AG10803 (cell line): ENCODE results near the gene TECPR1.

Experiments used
- DNase-seq: peaks from one replicate; pipeline ENCODE4 v3.0.0; 2010; ENCODE audit warnings: low read depth
- H3K4me3 ChIP-seq: 2 replicates; pipeline ENCODE4 v1.5.1; 2011; ENCODE audit warnings: mild to moderate bottlenecking, low read length, control low read depth
- TF ChIP-seq, protein P1 (sequence below): conservative IDR thresholded peaks from 2 replicates; pipeline ENCODE4 v1.5.1; 2011; ENCODE audit warnings: mild to moderate bottlenecking, low read length, control low read depth, inconsistent platforms

Gene TECPR1

DNA sequence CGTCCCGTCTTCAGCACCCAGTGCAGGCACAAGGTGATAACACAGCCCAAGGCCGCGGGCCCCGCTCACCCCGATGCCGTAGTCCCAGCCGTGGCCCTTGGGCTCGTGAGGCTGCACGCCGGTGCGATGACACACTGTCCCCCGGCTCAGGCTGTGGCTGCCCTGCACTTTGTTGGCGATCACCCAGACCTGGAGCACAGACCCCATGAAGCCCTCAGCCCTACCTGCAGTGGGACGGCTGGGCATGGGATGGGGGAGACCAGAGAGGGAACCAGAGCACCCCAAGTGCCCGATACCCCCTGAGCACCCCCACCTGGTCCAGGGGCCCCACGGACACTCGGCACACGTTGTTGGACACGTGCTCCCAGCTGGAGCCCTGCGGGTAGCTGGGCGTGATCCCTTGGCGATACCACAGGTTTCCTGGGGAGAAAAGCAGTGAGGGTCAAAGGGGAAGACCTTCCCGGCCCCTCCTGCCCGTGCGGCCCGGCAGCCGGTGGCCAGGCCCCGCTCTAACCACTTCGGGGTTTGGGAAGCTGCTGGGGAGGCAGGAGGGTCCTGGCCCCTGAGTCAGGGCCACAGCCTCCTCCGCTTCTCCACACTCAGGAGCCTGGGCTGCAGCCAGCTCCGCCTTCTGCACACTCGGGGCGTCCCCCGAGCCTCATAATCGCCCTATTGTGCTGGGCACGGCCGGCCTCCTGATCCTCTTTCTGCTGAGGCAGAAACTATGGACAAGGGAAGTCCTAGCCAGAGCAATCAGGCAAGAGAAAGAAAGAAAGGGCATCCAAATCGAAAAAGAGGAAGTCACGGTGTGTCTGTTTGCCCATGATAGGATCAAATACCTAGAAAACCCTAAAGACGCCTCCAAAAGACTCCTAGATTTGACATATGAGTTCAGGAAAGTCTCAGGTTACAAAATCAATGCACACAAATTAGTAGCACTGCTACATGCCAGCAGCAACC, 34.1 kb downstream of the TECPR1 start:
- no peak overlapping the region for H3K4me3 ChIP-seq
- TF ChIP-seq, protein P1, sequence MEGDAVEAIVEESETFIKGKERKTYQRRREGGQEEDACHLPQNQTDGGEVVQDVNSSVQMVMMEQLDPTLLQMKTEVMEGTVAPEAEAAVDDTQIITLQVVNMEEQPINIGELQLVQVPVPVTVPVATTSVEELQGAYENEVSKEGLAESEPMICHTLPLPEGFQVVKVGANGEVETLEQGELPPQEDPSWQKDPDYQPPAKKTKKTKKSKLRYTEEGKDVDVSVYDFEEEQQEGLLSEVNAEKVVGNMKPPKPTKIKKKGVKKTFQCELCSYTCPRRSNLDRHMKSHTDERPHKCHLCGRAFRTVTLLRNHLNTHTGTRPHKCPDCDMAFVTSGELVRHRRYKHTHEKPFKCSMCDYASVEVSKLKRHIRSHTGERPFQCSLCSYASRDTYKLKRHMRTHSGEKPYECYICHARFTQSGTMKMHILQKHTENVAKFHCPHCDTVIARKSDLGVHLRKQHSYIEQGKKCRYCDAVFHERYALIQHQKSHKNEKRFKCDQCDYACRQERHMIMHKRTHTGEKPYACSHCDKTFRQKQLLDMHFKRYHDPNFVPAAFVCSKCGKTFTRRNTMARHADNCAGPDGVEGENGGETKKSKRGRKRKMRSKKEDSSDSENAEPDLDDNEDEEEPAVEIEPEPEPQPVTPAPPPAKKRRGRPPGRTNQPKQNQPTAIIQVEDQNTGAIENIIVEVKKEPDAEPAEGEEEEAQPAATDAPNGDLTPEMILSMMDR, result no peak
- no peak for DNase-seq

DNA sequence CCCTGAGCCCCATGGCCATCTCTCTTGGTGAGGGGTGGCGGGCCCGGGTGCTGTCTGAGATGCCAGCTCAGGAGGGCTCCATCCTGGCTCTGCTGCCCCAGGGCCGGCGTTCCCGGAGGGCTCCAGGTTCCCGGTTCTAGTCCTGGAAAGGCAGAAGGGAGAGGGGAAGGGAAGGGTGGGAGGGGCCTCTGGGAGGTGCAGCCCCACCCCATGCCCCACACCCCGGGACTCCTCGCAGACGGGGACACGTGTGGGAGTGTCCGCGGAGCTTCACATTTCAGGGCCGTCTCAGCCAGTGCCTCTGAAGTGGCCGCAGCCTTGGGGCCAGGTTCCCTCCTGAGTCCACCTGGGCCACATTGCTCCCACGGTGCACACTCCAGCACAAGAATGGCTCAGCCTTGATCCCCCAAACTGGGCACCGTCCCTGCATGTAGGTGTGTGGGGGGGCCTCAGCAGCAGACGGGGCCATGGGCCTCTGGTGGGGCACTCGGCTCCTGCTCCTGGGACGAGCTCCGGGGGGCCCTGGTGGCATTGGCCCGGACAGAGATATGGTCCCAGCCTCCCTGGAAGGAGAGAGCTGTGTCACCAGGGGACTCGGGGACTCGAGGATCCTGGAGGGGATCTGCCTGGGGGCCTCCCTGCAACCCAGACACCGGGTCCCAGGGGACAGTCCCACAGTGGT, 35.0 kb downstream of the TECPR1 start:
- no peak overlapping the region for H3K4me3 ChIP-seq
- no peak for DNase-seq
- TF ChIP-seq, protein P1, result no peak

DNA sequence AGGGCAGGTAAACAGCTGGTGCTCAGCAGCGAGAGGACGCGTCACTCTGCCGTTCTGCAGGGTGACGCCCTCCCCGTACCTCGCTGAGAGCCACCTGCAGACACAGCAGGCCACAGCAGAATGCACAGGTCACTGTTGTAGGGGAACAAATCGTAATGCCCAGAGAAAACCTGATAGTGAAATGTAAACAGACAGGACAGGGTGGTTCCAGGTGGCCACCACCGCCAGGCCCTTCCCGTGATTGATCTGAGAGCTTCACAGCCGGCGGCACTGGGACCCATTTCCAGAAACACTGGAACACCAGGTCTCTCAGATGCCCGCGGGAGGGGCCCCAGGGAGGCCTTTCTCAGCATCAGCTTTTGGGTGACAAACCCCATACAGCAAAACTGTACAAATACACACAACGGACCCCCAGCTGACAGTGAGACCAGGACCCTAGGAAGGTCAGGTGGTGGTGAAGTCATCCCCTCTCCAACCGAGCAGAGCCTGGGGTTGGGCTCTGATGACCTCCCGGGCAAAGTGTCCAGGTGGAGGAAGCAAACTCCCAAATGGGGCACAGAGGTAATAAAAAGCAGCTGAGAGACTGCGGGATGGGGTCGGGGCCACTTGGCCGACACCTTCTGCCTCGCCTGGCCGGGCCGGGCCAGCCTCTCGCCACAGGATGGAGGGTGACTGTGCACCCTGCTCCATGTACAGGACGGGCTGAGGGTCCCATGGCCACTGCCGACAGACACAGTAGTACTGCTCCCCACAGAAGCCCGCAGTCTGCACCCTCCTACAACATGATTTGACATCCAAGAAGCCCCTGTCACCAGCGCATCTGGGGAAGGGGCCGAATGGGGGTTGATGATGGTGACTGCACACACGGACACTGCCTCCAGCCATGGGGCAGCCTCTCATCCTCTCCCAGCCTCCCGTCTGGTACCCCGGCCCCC, 36.2 kb downstream of the TECPR1 start:
- DNase-seq, result no peak
- TF ChIP-seq, protein P1, result no peak

DNA sequence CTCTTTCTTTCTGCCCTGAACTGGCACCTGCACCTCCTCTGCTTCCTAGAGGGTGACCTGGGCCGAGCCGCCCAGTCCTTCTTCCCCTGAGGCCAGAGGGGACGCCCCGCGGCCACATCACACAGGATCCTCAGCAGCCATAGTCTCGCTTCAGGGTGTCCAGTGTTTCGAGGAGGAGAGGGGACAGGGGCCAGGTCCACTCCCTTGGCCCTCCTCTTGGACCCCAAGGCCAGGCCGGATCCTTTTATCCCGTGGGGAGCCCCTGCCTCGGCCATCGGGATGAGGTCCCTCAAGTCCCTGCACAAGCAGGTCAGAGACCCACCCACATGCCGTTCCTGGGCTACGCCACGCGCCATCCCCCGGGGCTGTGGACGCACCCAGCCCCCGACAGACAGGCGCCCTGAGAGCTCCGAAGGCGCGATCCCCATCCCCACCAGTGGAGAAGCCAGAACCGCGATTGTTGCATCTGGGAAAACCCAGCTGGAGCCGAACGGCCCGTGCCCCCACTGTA, 37.2 kb downstream of the TECPR1 start:
- no peak overlapping the region for H3K4me3 ChIP-seq
- DNase-seq, result no peak
- TF ChIP-seq, protein P1, result no peak

More for the DNA sequence above, 36.2 kb downstream of the TECPR1 start:
- H3K4me3 ChIP-seq, result no peak overlapping the region

DNA sequence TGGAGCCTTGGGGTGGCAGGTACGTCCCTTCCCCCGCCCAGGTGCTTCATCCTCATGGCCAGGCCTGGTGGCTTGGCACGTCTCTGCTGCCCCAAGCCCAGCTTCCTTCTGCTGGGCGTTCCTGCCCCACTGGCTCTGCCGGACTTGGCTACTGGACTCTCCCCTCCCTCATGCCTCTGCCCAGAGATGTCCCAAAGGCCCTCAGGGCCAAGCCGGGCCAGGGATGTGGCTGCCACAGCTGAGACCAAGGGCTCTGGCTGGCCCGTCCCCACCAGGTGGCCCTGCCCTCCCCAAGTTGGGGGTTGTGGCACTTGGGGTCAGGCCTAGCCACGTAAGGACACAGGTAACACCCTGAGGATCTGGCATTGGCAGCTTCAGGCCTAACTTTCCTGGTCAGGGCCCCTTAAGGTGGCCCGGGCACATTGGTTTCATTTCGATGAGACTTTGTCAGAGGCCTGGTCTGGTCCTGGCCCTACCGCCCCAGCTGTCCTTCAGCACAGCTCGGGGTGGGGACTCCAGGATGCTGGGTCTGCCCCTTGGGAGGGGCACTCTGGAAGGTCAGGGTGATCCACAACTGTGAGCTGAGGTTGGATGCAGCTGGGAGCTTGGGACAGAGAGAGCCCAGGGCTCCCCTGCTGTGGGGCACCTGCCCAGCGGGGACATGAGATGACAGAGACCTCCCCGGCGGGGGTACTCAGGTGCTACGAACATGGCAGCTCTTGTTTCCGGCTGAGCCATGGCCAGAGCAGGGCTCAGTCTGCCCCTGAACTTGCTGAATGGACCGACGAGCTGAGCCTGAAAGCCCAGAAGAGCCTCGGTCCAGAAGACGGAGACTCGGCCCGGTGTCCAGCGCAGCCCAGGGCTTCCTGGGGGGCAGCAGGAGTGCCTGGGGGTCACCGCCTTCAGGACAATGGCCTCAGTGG, 37.9 kb downstream of the TECPR1 start:
- TF ChIP-seq, protein P1, result no peak
- DNase-seq, result no peak
- H3K4me3 ChIP-seq, result no peak overlapping the region
